Dendritic cell treated with granulocyte-macrophage colony-stimulating factor and Interleukin-4, amounts not matched to agents 40 ng/mL and 50 ng/mL, for 4 days (primary cell): Measurements from ENCODE around the gene CHCHD2.
"Not testable (repeated sequence)": the region's sequence is repeated elsewhere in the genome, so short reads cannot be mapped to it uniquely, and the experiment has no call there.

Experiments
- H3K27ac Mint-ChIP-seq: one replicate; pipeline ENCODE4 v1.8.0; 2022; ENCODE audit warnings: mild to moderate bottlenecking, mixed read lengths
- H3K27me3 Mint-ChIP-seq: one replicate; pipeline ENCODE4 v1.8.0; 2022; ENCODE audit warnings: mild to moderate bottlenecking, mixed read lengths
- H3K36me3 Mint-ChIP-seq: one replicate; pipeline ENCODE4 v1.8.0; 2022; ENCODE audit warnings: low read depth, mixed read lengths
- H3K4me1 Mint-ChIP-seq: one replicate; pipeline ENCODE4 v1.8.0; 2022; ENCODE audit warnings: low read depth, mixed read lengths
- H3K4me3 Mint-ChIP-seq: one replicate; pipeline ENCODE4 v1.8.0; 2022; ENCODE audit warnings: mild to moderate bottlenecking, moderate library complexity, mixed read lengths
- H3K9me3 Mint-ChIP-seq: one replicate; pipeline ENCODE4 v1.8.0; 2022; ENCODE audit warnings: mixed read lengths
- intact Hi-C: fragments of 100-400 bp; cut with micrococcal nuclease; formaldehyde crosslinking; loops from one replicate; pipeline ENCODE4 v1.15.0; 2022

CHCHD2 gene

DNA sequence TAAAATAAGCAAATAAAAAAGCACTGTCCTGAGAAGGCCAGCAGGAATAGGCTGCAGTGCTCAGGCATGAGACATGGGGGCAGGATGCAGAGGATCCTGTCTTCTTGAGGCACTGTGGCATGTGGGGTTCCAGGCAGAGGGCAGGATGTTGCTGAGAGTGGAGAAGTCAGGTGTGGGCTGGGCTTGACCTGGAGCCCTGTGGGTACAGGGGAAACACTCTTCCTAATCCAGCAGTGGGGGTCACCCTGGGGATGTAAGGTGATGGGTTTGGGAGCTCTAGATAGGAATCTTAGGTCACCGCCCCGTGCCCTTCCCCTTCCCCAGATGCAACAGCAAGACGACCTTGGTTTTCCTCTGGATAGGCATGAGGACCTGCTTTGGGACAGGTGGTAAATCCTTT, 28.6 kb downstream of the CHCHD2 start:
- H3K27ac Mint-ChIP-seq, result no peak overlapping the region
- intact Hi-C loops, result no loop called here

DNA sequence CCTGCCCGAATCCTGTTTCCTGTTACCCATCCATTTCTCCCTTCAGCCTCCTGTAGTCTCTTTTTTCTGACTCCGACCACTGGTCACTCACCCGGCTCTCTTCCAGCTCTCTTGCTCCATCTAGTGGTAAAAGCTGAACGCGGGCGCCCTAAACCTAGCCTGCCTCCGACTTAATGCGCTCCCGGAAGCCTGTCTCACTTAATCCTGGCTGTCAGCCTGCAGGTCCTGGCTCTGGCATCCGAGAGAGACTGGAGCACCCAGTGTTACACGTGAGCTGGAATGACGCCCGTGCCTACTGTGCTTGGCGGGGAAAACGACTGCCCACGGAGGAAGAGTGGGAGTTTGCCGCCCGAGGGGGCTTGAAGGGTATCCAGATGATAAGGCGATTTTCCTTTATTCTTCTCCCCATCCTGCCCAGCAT, 31.9 kb downstream of the CHCHD2 start:
- intact Hi-C loops, result loop anchor here (1.0 to 2.0 kb wide), 2 partner anchors 70 to 434 kb away; no protein-coding TSS in a partner anchor

More for the DNA sequence above, 28.6 kb downstream of the CHCHD2 start:
- no peaks in the 10 kb centered on the region for H3K27me3 Mint-ChIP-seq
- H3K36me3 Mint-ChIP-seq, result peaks cover 95% of the 10 kb centered on the region
- H3K4me3 Mint-ChIP-seq, result no peak overlapping the region
- H3K9me3 Mint-ChIP-seq, result no peaks in the 10 kb centered on the region
- peaks cover 6% of the 10 kb centered on the region for H3K4me1 Mint-ChIP-seq

DNA sequence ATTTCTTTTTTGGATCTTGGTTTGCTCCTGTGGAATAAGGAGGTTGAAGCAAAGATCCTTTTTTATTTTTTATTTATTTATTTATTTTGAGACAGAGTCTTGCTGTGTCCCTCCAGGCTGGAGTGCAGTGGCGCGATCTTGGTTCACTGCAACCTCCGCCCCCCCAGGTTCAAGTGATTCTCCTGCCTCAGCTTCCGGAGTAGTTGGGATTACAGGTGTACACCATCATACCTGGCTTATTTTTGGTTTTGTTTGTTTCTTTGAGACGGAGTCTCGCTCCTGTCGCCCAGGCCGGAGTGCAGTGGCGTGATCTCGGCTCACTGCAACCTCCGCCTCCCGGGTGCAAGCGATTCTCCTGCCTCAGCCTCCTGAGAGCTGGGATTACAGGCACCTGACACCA, 39.9 kb downstream of the CHCHD2 start:
- H3K4me3 Mint-ChIP-seq, H3K27me3 Mint-ChIP-seq, H3K27ac Mint-ChIP-seq, intact Hi-C loops, H3K9me3 Mint-ChIP-seq: not testable (repeated sequence)
- H3K4me1 Mint-ChIP-seq, result peaks cover 23% of the 10 kb centered on the region
- H3K36me3 Mint-ChIP-seq, result peaks cover 73% of the 10 kb centered on the region

More for the DNA sequence above, 31.9 kb downstream of the CHCHD2 start:
- H3K36me3 Mint-ChIP-seq, result peaks cover 89% of the 10 kb centered on the region
- peaks cover 6% of the 10 kb centered on the region for H3K4me1 Mint-ChIP-seq
- H3K27ac Mint-ChIP-seq, result no peak overlapping the region
- H3K27me3 Mint-ChIP-seq, result no peaks in the 10 kb centered on the region
- H3K9me3 Mint-ChIP-seq, result no peaks in the 10 kb centered on the region
- no peak overlapping the region for H3K4me3 Mint-ChIP-seq

DNA sequence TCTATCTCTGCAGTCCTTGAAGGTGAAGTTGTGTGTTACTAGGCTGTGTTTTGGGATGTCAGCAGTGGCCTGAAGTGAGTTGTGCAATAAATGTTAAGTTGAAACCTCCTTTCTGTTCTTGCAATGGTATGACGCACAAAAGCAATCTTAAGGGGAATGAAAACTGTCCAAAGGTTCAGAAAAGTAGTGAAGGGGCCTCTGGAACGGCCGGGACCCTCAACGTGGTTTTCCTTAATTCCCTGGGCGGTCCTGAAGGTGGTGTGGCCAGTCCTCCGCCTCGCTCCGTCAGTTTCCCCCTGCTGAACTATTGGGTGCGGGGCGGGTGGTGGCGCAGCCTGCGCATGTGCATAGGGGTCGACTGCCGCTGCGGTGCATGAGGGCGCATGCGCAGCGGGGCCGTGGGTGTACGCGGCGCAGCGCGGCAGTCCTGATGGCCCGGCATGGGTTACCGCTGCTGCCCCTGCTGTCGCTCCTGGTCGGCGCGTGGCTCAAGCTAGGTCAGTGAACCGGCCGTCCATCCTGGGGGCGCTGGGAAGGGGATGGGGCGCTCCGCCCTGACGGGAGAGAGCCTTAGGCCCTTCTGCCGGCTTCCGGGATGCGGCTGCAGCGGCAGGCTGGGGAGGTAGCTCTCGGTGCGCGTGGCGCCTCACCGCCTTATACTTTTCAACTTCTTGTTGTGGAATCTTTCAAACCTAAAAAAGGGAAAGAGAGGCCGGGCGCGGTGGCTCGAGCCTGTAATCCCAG, 42.2 kb downstream of the CHCHD2 start, which contains the start of gene SUMF2:
SUMF2 (plus strand) TSS at position 405 of the 744 bp plus-strand sequence; CDS start at position 431, 26 bp downstream.
- H3K4me1 Mint-ChIP-seq, result peaks cover 23% of the 10 kb centered on the region
- H3K27ac Mint-ChIP-seq, result peak within 1 kb of the TSS; percentile 93
- H3K27me3 Mint-ChIP-seq, result no peaks in the 10 kb centered on the region
- peaks cover 73% of the 10 kb centered on the region for H3K36me3 Mint-ChIP-seq
- intact Hi-C loops, result loop anchor here (1.0 to 2.0 kb wide), 2 partner anchors 13 to 43 kb away; partner anchors contain the start of genes CCT6A, CHCHD2 and PSPH
- no peaks in the 10 kb centered on the region for H3K9me3 Mint-ChIP-seq
- peak within 1 kb of the TSS; percentile 90 for H3K4me3 Mint-ChIP-seq

DNA sequence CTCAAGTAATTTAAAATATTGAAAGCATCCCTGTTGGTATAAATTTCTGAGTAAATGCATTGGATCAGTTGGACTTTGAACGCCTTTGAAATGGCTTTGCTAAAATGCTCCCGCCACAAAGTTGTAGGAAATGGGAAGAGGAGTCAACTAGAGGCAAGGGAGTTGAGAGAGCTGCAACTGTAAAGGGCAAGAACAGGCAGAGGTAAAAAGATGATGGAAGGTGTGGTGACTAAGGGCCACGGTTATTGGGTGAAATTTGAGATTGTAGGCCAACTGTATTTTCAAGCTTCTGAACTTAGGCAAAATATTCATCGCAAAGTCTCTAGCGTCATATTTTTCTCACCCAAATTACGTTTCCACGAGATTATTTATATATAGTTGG, 42.8 kb downstream of the CHCHD2 start:
- no peaks in the 10 kb centered on the region for H3K9me3 Mint-ChIP-seq
- intact Hi-C loops, result no loop called here
- H3K27ac Mint-ChIP-seq, result peak overlapping the region; percentile 93
- H3K27me3 Mint-ChIP-seq, result no peaks in the 10 kb centered on the region
- H3K36me3 Mint-ChIP-seq, result peaks cover 73% of the 10 kb centered on the region
- peak overlapping the region; percentile 90 for H3K4me3 Mint-ChIP-seq
- H3K4me1 Mint-ChIP-seq, result peaks cover 23% of the 10 kb centered on the region

DNA sequence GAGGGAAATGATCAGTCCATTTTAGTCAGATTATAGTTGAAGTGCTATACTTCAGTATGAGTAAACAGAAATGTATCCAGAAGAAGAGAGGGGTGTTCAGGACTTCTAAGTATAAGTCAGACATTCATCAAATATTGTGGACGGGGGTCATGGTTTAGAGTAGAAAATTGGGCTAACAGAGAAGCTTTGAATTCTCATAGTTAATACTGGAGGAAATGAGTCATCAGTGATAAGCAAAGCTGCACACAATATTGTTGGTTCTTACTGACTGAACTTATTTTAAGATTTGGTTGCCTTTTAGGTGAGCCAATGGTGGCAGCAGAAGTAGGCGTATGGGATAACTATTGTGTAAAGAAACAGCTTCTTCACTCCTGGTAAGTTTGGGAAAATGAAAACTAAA, 43.9 kb downstream of the CHCHD2 start:
- H3K27ac Mint-ChIP-seq, result peak overlapping the region; percentile 54
- H3K4me3 Mint-ChIP-seq, result no peak overlapping the region
- peaks cover 78% of the 10 kb centered on the region for H3K36me3 Mint-ChIP-seq
- intact Hi-C loops, result no loop called here
- H3K27me3 Mint-ChIP-seq, result no peaks in the 10 kb centered on the region
- peaks cover 23% of the 10 kb centered on the region for H3K4me1 Mint-ChIP-seq
- no peaks in the 10 kb centered on the region for H3K9me3 Mint-ChIP-seq

DNA sequence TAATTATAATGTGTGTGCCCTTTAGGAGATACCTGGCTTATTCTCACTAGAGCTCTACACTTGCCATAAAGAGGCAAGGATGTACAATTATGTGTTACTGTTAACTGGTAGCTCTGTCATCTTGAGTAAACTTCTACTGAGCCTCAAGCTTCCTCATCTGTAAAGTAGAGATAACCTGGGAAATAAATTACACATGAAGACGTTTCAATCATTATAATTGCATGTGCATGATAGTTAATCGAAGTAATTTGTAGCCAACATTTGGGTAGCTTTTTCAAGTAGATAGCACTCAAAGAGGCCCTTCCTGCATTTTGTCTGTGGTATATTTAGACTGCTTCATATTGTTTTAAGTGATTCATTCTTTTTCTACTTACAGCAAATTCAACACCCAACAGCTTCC, 52.3 kb downstream of the CHCHD2 start:
- Mint-ChIP-seq H3K9me3 (no peaks in the 10 kb centered on the region), H3K27ac (no peak overlapping the region), H3K4me3 (no peak overlapping the region), H3K27me3 (no peaks in the 10 kb centered on the region), H3K4me1 (peaks cover 6% of the 10 kb centered on the region), H3K36me3 (peaks cover 77% of the 10 kb centered on the region)
- intact Hi-C loops, result no loop called here

DNA sequence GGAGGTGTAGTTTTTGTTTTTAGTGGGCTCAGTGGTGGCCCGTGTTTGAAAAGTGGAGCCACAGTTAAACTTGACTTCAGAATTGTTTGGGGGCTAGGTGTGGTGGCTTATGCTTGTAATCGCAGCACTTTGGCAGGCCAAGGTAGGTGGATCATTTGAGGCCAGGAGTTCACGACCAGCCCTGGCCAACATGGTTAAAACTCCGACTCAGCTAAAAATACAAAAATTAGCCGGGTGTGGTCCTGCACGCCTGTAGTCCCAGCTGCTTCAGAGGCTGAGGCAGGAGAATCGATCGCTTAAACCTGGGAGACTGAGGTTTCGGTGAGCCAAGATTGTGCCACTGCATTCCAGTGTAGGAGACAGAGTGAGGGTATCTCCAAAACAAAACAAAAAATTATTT, 52.9 kb downstream of the CHCHD2 start:
- Mint-ChIP-seq H3K27me3 (no peaks in the 10 kb centered on the region), H3K27ac (no peak overlapping the region), H3K9me3 (no peaks in the 10 kb centered on the region), H3K4me1 (peaks cover 6% of the 10 kb centered on the region), H3K36me3 (peaks cover 71% of the 10 kb centered on the region), H3K4me3 (no peak overlapping the region)
- intact Hi-C loops, result no loop called here
